ENCODE measurements around the gene TNRC6C.
"Not testable (repeated sequence)": the region's sequence is repeated elsewhere in the genome, so short reads cannot be mapped to it uniquely, and the experiment has no call there.

The TNRC6C gene

GRCh38 chr17:78112518-78113471 is 154.3 kb downstream of the TNRC6C start:
- DNase-seq (ENCODE audit: low spot score), result peak; percentile 88

GRCh38 chr17:78113804-78114785 is 155.6 kb downstream of the TNRC6C start:
- no peak for DNase-seq (ENCODE audit: low spot score)

GRCh38 chr17:78114831-78115723 is 156.6 kb downstream of the TNRC6C start:
- DNase-seq (ENCODE audit: low spot score), result no peak

GRCh38 chr17:78115803-78116202 is 157.3 kb downstream of the TNRC6C start:
- DNase-seq (ENCODE audit: low spot score), result not testable (repeated sequence)

- no peak for DNase-seq (ENCODE audit: low spot score)
These were observed 157.9 kb downstream of the TNRC6C start for GRCh38 chr17:78116411-78116810.

GRCh38 chr17:78117027-78117981 is 158.8 kb downstream of the TNRC6C start:
- DNase-seq (ENCODE audit: low spot score), result no peak

GRCh38 chr17:78118801-78119241 is 160.3 kb downstream of the TNRC6C start:
- DNase-seq (ENCODE audit: low spot score), result no peak

- DNase-seq (ENCODE audit: low spot score), result no peak
These were observed 162.0 kb downstream of the TNRC6C start for GRCh38 chr17:78120537-78120936.

- no peak for DNase-seq (ENCODE audit: low spot score)
These were observed 162.7 kb downstream of the TNRC6C start for GRCh38 chr17:78120971-78121800.

- no peak for DNase-seq (ENCODE audit: low spot score)
These were observed 163.3 kb downstream of the TNRC6C start for GRCh38 chr17:78121801-78122215.

GRCh38 chr17:78122216-78122930 is 163.9 kb downstream of the TNRC6C start:
- DNase-seq (ENCODE audit: low spot score), result no peak

- DNase-seq (ENCODE audit: low spot score), result no peak
These were observed 164.4 kb downstream of the TNRC6C start for GRCh38 chr17:78122931-78123249.

- no peak for DNase-seq (ENCODE audit: low spot score)
These were observed 164.9 kb downstream of the TNRC6C start for GRCh38 chr17:78123258-78123929.

- no peak for DNase-seq (ENCODE audit: low spot score)
These were observed 165.8 kb downstream of the TNRC6C start for GRCh38 chr17:78124081-78124835.

GRCh38 chr17:78124836-78125137 is 166.3 kb downstream of the TNRC6C start:
- DNase-seq (ENCODE audit: low spot score), result no peak

- DNase-seq (ENCODE audit: low spot score), result no peak
These were observed 166.8 kb downstream of the TNRC6C start for GRCh38 chr17:78125138-78125913.

Data from left forelimb (tissue), 1 donor.